Effector memory CD4-positive, alpha-beta T cell (primary cell): Measurements from ENCODE around the gene RBBP8.
"Not testable (repeated sequence)": the region's sequence is repeated elsewhere in the genome, so short reads cannot be mapped to it uniquely, and the experiment has no call there.

Source experiments
- DNase-seq, 3 donors: peaks; one replicate each; pipeline ENCODE4 v3.0.0-alpha.2; 2020
- H3K27ac ChIP-seq: 2 replicates; pipeline ENCODE4 v1.7.0; 2013; ENCODE audit warnings: mild to moderate bottlenecking, low read length, moderate library complexity; ENCODE audit not compliant: insufficient read depth, poor library complexity, severe bottlenecking
- H3K27me3 ChIP-seq: replicated peaks from 2 replicates; pipeline ENCODE4 v1.7.0; 2013; ENCODE audit warnings: mild to moderate bottlenecking, low read length; ENCODE audit not compliant: insufficient read depth, control insufficient read depth, poor library complexity, severe bottlenecking
- H3K36me3 ChIP-seq: 2 replicates; pipeline ENCODE4 v1.7.0; 2013; ENCODE audit warnings: mild to moderate bottlenecking, low read length, moderate library complexity; ENCODE audit not compliant: control insufficient read depth, insufficient read depth
- H3K4me1 ChIP-seq: 2 replicates; pipeline ENCODE4 v1.7.0; 2013; ENCODE audit warnings: low read length, mild to moderate bottlenecking; ENCODE audit not compliant: control insufficient read depth, insufficient read depth, poor library complexity, severe bottlenecking
- H3K4me3 ChIP-seq: 2 replicates; pipeline ENCODE4 v1.7.0; 2013; ENCODE audit warnings: low read length, low read depth, mild to moderate bottlenecking; ENCODE audit not compliant: insufficient read depth, poor library complexity, severe bottlenecking
- H3K9me3 ChIP-seq: 2 replicates; pipeline ENCODE4 v1.7.0; 2013; ENCODE audit warnings: mild to moderate bottlenecking, low read length, moderate library complexity; ENCODE audit not compliant: control insufficient read depth

Gene RBBP8

DNA sequence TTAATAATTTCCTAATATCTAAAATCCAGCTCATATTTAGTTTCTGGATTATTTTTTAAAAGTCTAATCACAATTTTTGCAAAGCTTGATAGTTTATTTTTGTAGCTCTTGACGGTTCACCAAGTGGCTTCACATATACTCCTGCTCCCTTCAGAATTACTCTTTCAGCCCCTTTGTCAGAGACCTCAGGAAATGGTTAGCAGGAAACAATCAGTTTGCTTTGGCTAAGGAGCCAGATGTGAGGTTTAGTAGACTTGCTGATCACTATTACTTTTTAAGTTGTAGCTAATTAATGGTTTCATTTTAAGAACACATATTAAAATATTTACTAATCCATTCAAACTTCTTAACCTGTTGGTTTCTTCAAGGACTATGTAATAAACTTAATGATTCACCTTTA, 2.3 kb downstream of the RBBP8 start:
- DNase-seq: no peak
- H3K4me3 ChIP-seq: no peak overlapping the region
- H3K4me1 ChIP-seq: peaks cover 4% of the 10 kb centered on the region
- no peaks in the 10 kb centered on the region for H3K27me3 ChIP-seq
- H3K9me3 ChIP-seq: no peaks in the 10 kb centered on the region
- H3K36me3 ChIP-seq: no peaks in the 10 kb centered on the region
- no peak overlapping the region for H3K27ac ChIP-seq

GRCh38 chr18:22936515-22936914, 3.4 kb downstream of the RBBP8 start:
- no peak for DNase-seq
- H3K27me3 ChIP-seq: no peaks in the 10 kb centered on the region
- H3K4me3 ChIP-seq: no peak overlapping the region
- H3K36me3 ChIP-seq: no peaks in the 10 kb centered on the region
- no peak overlapping the region for H3K27ac ChIP-seq
- no peaks in the 10 kb centered on the region for H3K9me3 ChIP-seq
- H3K4me1 ChIP-seq: peaks cover 4% of the 10 kb centered on the region

GRCh38 chr18:22939649-22940048, 6.5 kb downstream of the RBBP8 start:
- no peak for DNase-seq
- Histone ChIP-seq H3K4me1 (no peaks in the 10 kb centered on the region), H3K27ac (no peak overlapping the region), H3K9me3 (no peaks in the 10 kb centered on the region), H3K27me3 (no peaks in the 10 kb centered on the region), H3K4me3 (no peak overlapping the region), H3K36me3 (no peaks in the 10 kb centered on the region)

GRCh38 chr18:22943847-22944246, 10.7 kb downstream of the RBBP8 start:
- Histone ChIP-seq H3K27ac (no peak overlapping the region), H3K36me3 (no peaks in the 10 kb centered on the region), H3K9me3 (no peaks in the 10 kb centered on the region), H3K27me3 (no peaks in the 10 kb centered on the region), H3K4me1 (no peaks in the 10 kb centered on the region), H3K4me3 (no peak overlapping the region)
- DNase-seq: no peak

DNA sequence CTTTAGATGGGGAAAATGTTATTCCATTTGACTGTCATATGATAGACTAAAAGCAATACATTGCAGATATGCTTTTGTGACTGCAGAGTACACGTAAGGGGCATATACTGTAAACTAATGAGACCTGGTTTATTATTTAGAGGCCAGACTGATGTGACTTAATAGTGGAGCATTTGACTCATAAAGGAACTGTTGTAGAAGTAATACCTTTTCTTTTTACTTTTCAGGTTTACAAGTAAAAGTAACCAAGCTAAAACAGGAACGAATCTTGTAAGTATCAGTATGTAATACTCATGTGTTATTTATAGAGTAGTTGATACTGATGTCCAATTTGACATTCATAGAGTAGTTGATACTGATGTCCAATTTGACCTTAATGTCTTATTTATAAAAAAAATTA, 13.1 kb downstream of the RBBP8 start:
- Histone ChIP-seq H3K4me3 (no peak overlapping the region), H3K27me3 (no peaks in the 10 kb centered on the region), H3K9me3 (no peaks in the 10 kb centered on the region), H3K27ac (no peak overlapping the region), H3K4me1 (no peaks in the 10 kb centered on the region), H3K36me3 (no peaks in the 10 kb centered on the region)
- no peak for DNase-seq

GRCh38 chr18:22946846-22947245, 13.7 kb downstream of the RBBP8 start:
- no peak for DNase-seq
- Histone ChIP-seq H3K4me1 (no peaks in the 10 kb centered on the region), H3K36me3 (no peaks in the 10 kb centered on the region)

GRCh38 chr18:22951823-22952222, 18.7 kb downstream of the RBBP8 start:
- Histone ChIP-seq H3K9me3 (no peaks in the 10 kb centered on the region), H3K4me3 (no peak overlapping the region), H3K27me3 (no peaks in the 10 kb centered on the region), H3K27ac (no peak overlapping the region), H3K4me1 (no peaks in the 10 kb centered on the region), H3K36me3 (no peaks in the 10 kb centered on the region)
- no peak for DNase-seq

More at GRCh38 chr18:22946846-22947245, 13.7 kb downstream of the RBBP8 start:
- H3K27me3 ChIP-seq: no peaks in the 10 kb centered on the region
- H3K4me3 ChIP-seq: no peak overlapping the region
- H3K9me3 ChIP-seq: no peaks in the 10 kb centered on the region
- no peak overlapping the region for H3K27ac ChIP-seq

GRCh38 chr18:22952525-22952924, 19.4 kb downstream of the RBBP8 start:
- Histone ChIP-seq H3K36me3 (no peaks in the 10 kb centered on the region), H3K27ac (no peak overlapping the region), H3K4me1 (no peaks in the 10 kb centered on the region), H3K4me3 (no peak overlapping the region), H3K9me3 (no peaks in the 10 kb centered on the region), H3K27me3 (no peaks in the 10 kb centered on the region)
- no peak for DNase-seq

DNA sequence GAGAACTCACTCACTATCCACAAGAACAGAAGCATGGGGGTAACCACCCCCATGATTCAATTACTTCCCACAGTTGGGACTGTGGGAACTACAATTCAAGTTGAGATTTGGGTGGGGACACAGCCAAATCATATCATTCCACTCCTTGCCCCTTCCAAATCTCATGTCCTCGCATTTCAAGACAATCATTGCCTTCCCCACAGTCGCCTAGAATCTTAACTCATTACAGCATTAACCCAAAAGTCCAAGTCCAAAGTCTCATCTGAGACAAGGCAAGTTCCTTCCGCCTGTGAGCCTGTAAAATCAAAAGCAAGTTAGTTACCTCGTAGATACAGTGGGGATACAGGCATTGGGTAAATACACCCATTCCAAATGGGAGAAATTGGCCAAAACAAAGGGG, 20.9 kb downstream of the RBBP8 start:
- H3K9me3 ChIP-seq, H3K36me3 ChIP-seq, DNase-seq, H3K27ac ChIP-seq, H3K4me3 ChIP-seq, H3K27me3 ChIP-seq, H3K4me1 ChIP-seq: not testable (repeated sequence)

DNA sequence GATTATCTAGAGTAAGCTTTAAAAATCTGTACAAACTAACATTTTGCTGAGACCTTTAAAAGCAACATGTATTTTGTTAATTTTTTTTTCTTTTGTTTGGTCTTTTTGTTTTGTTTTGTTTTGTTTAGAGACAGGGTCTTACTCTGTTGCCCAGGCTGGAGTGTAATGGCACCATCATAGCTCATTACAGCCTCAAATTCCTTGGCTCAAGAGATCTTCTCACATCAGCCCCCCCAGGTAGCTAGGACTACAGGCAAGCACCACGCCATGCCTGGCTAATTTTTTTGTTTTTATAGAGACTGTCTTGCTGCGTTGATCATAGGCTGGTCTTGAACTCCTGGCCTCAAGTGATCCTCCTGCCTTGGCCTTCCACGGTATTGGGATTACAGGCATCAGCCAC, 23.1 kb downstream of the RBBP8 start:
- H3K4me1 ChIP-seq: no peaks in the 10 kb centered on the region
- no peak overlapping the region for H3K27ac ChIP-seq
- no peaks in the 10 kb centered on the region for H3K27me3 ChIP-seq
- H3K36me3 ChIP-seq: no peaks in the 10 kb centered on the region
- DNase-seq: no peak
- no peaks in the 10 kb centered on the region for H3K9me3 ChIP-seq
- no peak overlapping the region for H3K4me3 ChIP-seq

GRCh38 chr18:22961156-22961555, 28.0 kb downstream of the RBBP8 start:
- no peaks in the 10 kb centered on the region for H3K4me1 ChIP-seq
- no peaks in the 10 kb centered on the region for H3K36me3 ChIP-seq
- H3K9me3 ChIP-seq: no peaks in the 10 kb centered on the region
- no peak overlapping the region for H3K27ac ChIP-seq
- H3K27me3 ChIP-seq: no peaks in the 10 kb centered on the region
- no peak overlapping the region for H3K4me3 ChIP-seq
- no peak for DNase-seq
